Loucy (cell line): ENCODE measurements around the gene TNIP3.

Source experiments
- H2AFZ ChIP-seq: fragments of 200-600 bp; sonication (generic); 2 replicates; pipeline ENCODE4 v1.6.0; 2016; ENCODE audit warnings: antibody characterized with exemption, mild to moderate bottlenecking, low read length, moderate library complexity
- H3F3A ChIP-seq: fragments of 200-600 bp; 2 replicates; pipeline ENCODE4 v1.6.0; 2016; ENCODE audit warnings: antibody characterized with exemption, low read depth, mild to moderate bottlenecking
- H3K27me3 ChIP-seq: fragments of 200-600 bp; sonication (generic); 2 replicates; pipeline ENCODE4 v1.6.1; 2014; ENCODE audit warnings: low read length, mild to moderate bottlenecking; ENCODE audit not compliant: insufficient read depth, poor library complexity, severe bottlenecking
- H3K36me3 ChIP-seq: fragments of 200-600 bp; sonication (generic); 2 replicates; pipeline ENCODE4 v1.6.1; 2016; ENCODE audit warnings: low read length; ENCODE audit not compliant: insufficient read depth
- H3K4me1 ChIP-seq: fragments of 200-600 bp; sonication (generic); 2 replicates; pipeline ENCODE4 v1.5.1; 2014; ENCODE audit warnings: low read length, mild to moderate bottlenecking; ENCODE audit not compliant: insufficient read depth, poor library complexity, severe bottlenecking
- H3K4me2 ChIP-seq: fragments of 200-600 bp; sonication (generic); 2 replicates; pipeline ENCODE4 v1.6.0; 2014; ENCODE audit warnings: antibody characterized with exemption, low read length, low read depth, mild to moderate bottlenecking; ENCODE audit not compliant: poor library complexity, severe bottlenecking
- H3K4me3 ChIP-seq: fragments of 200-600 bp; sonication (generic); 2 replicates; pipeline ENCODE4 v1.5.1; 2014; ENCODE audit warnings: low read length, mild to moderate bottlenecking, mixed read lengths; ENCODE audit not compliant: poor library complexity, severe bottlenecking
- H3K79me2 ChIP-seq: fragments of 200-600 bp; sonication (generic); 2 replicates; pipeline ENCODE4 v1.6.1; 2014; ENCODE audit warnings: low read length; ENCODE audit not compliant: insufficient read depth
- H3K9ac ChIP-seq: fragments of 200-600 bp; sonication (generic); 2 replicates; pipeline ENCODE4 v1.6.0; 2014; ENCODE audit warnings: mild to moderate bottlenecking, low read depth, low read length, moderate library complexity; ENCODE audit not compliant: poor library complexity, severe bottlenecking
- H3K9me2 ChIP-seq: fragments of 200-600 bp; sonication (generic); replicated peaks from 2 replicates; pipeline ENCODE4 v1.6.1; 2016; ENCODE audit warnings: low read depth, low read length, mixed read lengths
- H3K9me3 ChIP-seq: fragments of 200-600 bp; sonication (generic); 2 replicates; pipeline ENCODE4 v1.6.1; 2014; ENCODE audit warnings: mild to moderate bottlenecking, antibody characterized with exemption, low read length, low read depth; ENCODE audit not compliant: insufficient read depth
- H4K20me1 ChIP-seq: fragments of 200-600 bp; sonication (generic); 2 replicates; pipeline ENCODE4 v1.6.0; 2014; ENCODE audit warnings: antibody characterized with exemption, low read length, mild to moderate bottlenecking; ENCODE audit not compliant: insufficient read depth, poor library complexity, severe bottlenecking
- EZH2phosphoT487 ChIP-seq: fragments of 200-600 bp; IDR thresholded peaks from 2 replicates; pipeline ENCODE4 v1.6.1; 2018; ENCODE audit warnings: antibody characterized with exemption, mild to moderate bottlenecking, moderate library complexity, borderline replicate concordance
- TF ChIP-seq, protein P1 (sequence below): fragments of 200-600 bp; sonication (generic); conservative IDR thresholded peaks from 2 replicates; pipeline ENCODE4 v1.5.1; 2014; ENCODE audit warnings: mild to moderate bottlenecking, antibody characterized with exemption, low read length

TNIP3 gene

DNA sequence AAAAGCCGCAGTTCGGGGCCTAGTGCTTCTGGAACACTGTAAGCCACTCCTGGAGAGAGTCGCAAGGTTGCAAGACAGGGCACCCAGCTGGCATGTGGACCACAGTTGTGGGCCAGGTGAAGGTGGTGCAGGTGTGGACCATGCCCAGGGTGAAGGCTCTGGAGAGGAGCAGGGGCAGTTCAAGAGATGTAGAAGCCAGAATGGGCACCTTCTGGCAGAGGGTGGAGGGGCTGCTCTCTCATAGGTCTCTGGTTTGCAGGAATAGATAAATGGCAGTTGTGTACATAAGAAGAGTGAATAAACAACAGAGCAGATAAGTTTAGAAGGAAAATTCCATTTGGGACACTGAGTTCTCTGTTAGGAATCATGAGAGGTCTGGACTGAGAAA lies 38.6 kb downstream of the TNIP3 start:
- Histone ChIP-seq H3K9me2 (no peaks in the 10 kb centered on the region), H3K9ac (no peak overlapping the region), H3K4me3 (no peak overlapping the region), H3K4me2 (no peak overlapping the region), H3K9me3 (no peaks in the 10 kb centered on the region), H2AFZ (no peak overlapping the region), H3K79me2 (no peaks in the 10 kb centered on the region), H3K36me3 (no peaks in the 10 kb centered on the region), H3K27me3 (no peaks in the 10 kb centered on the region), H3K4me1 (peaks cover 7% of the 10 kb centered on the region), H4K20me1 (no peaks in the 10 kb centered on the region), H3F3A (no peaks in the 10 kb centered on the region)
- TF ChIP-seq EZH2phosphoT487, result no peak
- TF ChIP-seq, protein P1, sequence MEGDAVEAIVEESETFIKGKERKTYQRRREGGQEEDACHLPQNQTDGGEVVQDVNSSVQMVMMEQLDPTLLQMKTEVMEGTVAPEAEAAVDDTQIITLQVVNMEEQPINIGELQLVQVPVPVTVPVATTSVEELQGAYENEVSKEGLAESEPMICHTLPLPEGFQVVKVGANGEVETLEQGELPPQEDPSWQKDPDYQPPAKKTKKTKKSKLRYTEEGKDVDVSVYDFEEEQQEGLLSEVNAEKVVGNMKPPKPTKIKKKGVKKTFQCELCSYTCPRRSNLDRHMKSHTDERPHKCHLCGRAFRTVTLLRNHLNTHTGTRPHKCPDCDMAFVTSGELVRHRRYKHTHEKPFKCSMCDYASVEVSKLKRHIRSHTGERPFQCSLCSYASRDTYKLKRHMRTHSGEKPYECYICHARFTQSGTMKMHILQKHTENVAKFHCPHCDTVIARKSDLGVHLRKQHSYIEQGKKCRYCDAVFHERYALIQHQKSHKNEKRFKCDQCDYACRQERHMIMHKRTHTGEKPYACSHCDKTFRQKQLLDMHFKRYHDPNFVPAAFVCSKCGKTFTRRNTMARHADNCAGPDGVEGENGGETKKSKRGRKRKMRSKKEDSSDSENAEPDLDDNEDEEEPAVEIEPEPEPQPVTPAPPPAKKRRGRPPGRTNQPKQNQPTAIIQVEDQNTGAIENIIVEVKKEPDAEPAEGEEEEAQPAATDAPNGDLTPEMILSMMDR, result no peak

GRCh38 chr4:121122661-121123060 lies 41.5 kb downstream of the TNIP3 start:
- H3K36me3 ChIP-seq, result no peaks in the 10 kb centered on the region
- H3K9ac ChIP-seq, result no peak overlapping the region
- no peaks in the 10 kb centered on the region for H3K27me3 ChIP-seq
- no peaks in the 10 kb centered on the region for H3K9me3 ChIP-seq
- no peaks in the 10 kb centered on the region for H3F3A ChIP-seq
- no peak overlapping the region for H2AFZ ChIP-seq
- H3K4me3 ChIP-seq, result no peak overlapping the region
- H3K9me2 ChIP-seq, result no peaks in the 10 kb centered on the region
- H3K4me2 ChIP-seq, result no peak overlapping the region
- no peak for TF ChIP-seq EZH2phosphoT487
- TF ChIP-seq, protein P1, result no peak
- H4K20me1 ChIP-seq, result no peaks in the 10 kb centered on the region
- H3K79me2 ChIP-seq, result no peaks in the 10 kb centered on the region
- no peaks in the 10 kb centered on the region for H3K4me1 ChIP-seq

DNA sequence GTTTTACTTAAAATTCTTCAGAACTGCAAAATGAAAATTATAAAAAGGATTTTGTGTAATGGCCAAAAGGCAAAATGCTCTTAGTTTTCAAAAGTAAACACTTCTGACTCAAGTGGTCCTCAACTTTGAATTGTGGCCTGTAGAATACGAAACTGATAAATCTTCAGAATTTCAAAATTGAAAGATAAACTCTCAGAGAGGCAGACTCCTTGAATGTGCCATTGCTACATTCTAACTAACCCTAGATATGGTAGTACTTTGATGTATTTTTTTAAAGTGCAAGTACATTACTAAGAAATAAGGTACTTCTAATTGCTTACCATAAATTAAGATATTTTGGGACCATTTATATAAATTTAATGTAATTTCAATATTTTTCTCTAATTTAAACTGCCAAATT lies 44.4 kb downstream of the TNIP3 start:
- Histone ChIP-seq H3K79me2 (no peaks in the 10 kb centered on the region), H2AFZ (no peak overlapping the region), H3K9me2 (no peaks in the 10 kb centered on the region), H3K4me2 (no peak overlapping the region), H3F3A (no peaks in the 10 kb centered on the region), H3K9me3 (no peaks in the 10 kb centered on the region), H3K4me3 (no peak overlapping the region), H4K20me1 (no peaks in the 10 kb centered on the region), H3K27me3 (no peaks in the 10 kb centered on the region), H3K9ac (no peak overlapping the region), H3K36me3 (no peaks in the 10 kb centered on the region), H3K4me1 (no peaks in the 10 kb centered on the region)
- TF ChIP-seq, protein P1, result no peak
- no peak for TF ChIP-seq EZH2phosphoT487
